ENCODE data around the gene TGDS. TPM values are rescaled to one million over a fixed set of nuclear protein-coding genes. Genes with fewer than 3 reads are reported as not detected.
"Not testable (repeated sequence)": the region's sequence is repeated elsewhere in the genome, so short reads cannot be mapped to it uniquely, and the experiment has no call there.

The TGDS gene
- total RNA-seq, 1 experiment from 2014 or later, result 4.1 TPM

DNA sequence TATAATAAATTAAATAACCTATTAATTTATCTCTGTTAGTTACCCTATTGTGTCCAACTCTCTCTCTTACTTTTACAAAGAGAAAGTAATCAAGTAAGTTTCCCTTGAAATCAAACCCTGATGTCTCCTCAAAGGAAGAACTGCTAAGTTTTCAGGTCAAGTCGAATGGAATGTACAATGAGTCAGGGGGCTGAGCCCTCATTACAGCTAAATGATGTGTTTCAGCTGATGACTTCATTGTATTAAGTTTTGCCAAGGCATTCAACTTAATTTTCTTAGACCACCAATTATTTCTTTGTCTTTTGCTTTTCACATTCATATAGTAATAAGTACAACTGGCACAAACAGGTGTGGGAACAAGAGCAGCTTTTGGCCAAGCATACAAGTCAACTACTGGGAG, 61.8 kb downstream of the TGDS start:
- intact Hi-C loops (cut with micrococcal nuclease; ENCODE audit: unreplicated experiment), result no loop called here
- H3K36me3 Mint-ChIP-seq (ENCODE audit: insufficient read depth, unreplicated experiment), result no peaks in the 10 kb centered on the region
- peaks cover 10% of the 10 kb centered on the region for H3K27me3 Mint-ChIP-seq (ENCODE audit: unreplicated experiment)
- DNase-seq, result no peak
- H3K4me3 Mint-ChIP-seq (ENCODE audit: low read depth, unreplicated experiment), result no peak overlapping the region
- H3K4me1 Mint-ChIP-seq (ENCODE audit: low read depth, unreplicated experiment), result no peaks in the 10 kb centered on the region
- CTCF ChIA-PET, result no interaction called here
- no peak overlapping the region for H3K27ac Mint-ChIP-seq (ENCODE audit: unreplicated experiment)
- BruUV-seq (replicated peaks), result no TSS peak
- TF ChIP-seq, protein P1, sequence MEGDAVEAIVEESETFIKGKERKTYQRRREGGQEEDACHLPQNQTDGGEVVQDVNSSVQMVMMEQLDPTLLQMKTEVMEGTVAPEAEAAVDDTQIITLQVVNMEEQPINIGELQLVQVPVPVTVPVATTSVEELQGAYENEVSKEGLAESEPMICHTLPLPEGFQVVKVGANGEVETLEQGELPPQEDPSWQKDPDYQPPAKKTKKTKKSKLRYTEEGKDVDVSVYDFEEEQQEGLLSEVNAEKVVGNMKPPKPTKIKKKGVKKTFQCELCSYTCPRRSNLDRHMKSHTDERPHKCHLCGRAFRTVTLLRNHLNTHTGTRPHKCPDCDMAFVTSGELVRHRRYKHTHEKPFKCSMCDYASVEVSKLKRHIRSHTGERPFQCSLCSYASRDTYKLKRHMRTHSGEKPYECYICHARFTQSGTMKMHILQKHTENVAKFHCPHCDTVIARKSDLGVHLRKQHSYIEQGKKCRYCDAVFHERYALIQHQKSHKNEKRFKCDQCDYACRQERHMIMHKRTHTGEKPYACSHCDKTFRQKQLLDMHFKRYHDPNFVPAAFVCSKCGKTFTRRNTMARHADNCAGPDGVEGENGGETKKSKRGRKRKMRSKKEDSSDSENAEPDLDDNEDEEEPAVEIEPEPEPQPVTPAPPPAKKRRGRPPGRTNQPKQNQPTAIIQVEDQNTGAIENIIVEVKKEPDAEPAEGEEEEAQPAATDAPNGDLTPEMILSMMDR (IDR thresholded peaks at IDR 0.05; ENCODE audit: unreplicated experiment), result no peak
- no peaks in the 10 kb centered on the region for H3K9me3 Mint-ChIP-seq (ENCODE audit: low read depth, unreplicated experiment)

DNA sequence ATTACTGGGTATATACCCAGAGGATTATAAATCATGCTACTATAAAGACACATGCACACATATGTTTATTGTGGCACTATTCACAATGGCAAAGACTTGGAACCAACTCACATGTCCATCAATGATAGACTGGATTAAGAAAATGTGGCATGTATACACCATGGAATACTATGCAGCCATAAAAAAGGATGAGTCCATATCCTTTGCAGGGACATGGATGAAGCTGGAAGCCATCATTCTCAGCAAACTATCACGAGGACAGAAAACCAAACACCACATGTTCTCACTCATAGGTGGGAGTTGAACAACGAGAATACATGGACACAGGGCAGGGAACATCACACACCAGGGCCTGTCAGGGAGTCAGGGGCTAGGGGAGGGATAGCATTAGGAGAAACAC, 63.7 kb downstream of the TGDS start:
- BruUV-seq (replicated peaks); H3K36me3 Mint-ChIP-seq (ENCODE audit: insufficient read depth, unreplicated experiment); H3K4me1 Mint-ChIP-seq (ENCODE audit: low read depth, unreplicated experiment); intact Hi-C loops (cut with micrococcal nuclease; ENCODE audit: unreplicated experiment); H3K4me3 Mint-ChIP-seq (ENCODE audit: low read depth, unreplicated experiment); H3K9me3 Mint-ChIP-seq (ENCODE audit: low read depth, unreplicated experiment); DNase-seq; CTCF ChIA-PET; H3K27ac Mint-ChIP-seq (ENCODE audit: unreplicated experiment): not testable (repeated sequence)
- H3K27me3 Mint-ChIP-seq (ENCODE audit: unreplicated experiment), result peaks cover 29% of the 10 kb centered on the region

GRCh38 chr13:94526956-94527355, 69.0 kb downstream of the TGDS start:
- H3K9me3 Mint-ChIP-seq (ENCODE audit: low read depth, unreplicated experiment); H3K4me3 Mint-ChIP-seq (ENCODE audit: low read depth, unreplicated experiment); H3K27ac Mint-ChIP-seq (ENCODE audit: unreplicated experiment); CTCF ChIA-PET; BruUV-seq (replicated peaks); intact Hi-C loops (cut with micrococcal nuclease; ENCODE audit: unreplicated experiment); DNase-seq; H3K4me1 Mint-ChIP-seq (ENCODE audit: low read depth, unreplicated experiment); H3K36me3 Mint-ChIP-seq (ENCODE audit: insufficient read depth, unreplicated experiment): not testable (repeated sequence)
- H3K27me3 Mint-ChIP-seq (ENCODE audit: unreplicated experiment), result peaks cover 29% of the 10 kb centered on the region

- Mint-ChIP-seq H3K27ac (ENCODE audit: unreplicated experiment) (no peak overlapping the region), H3K4me1 (ENCODE audit: low read depth, unreplicated experiment) (no peaks in the 10 kb centered on the region), H3K9me3 (ENCODE audit: low read depth, unreplicated experiment) (no peaks in the 10 kb centered on the region), H3K36me3 (ENCODE audit: insufficient read depth, unreplicated experiment) (no peaks in the 10 kb centered on the region), H3K27me3 (ENCODE audit: unreplicated experiment) (peaks cover 29% of the 10 kb centered on the region), H3K4me3 (ENCODE audit: low read depth, unreplicated experiment) (no peak overlapping the region)
- DNase-seq, result no peak
- intact Hi-C loops (cut with micrococcal nuclease; ENCODE audit: unreplicated experiment), result no loop called here
- BruUV-seq (replicated peaks), result no TSS peak
- CTCF ChIA-PET, result no interaction called here
- TF ChIP-seq, protein P1 (IDR thresholded peaks at IDR 0.05; ENCODE audit: unreplicated experiment), result no peak
Observed at GRCh38 chr13:94525781-94526180, 70.2 kb downstream of the TGDS start.

- BruUV-seq (replicated peaks), result no TSS peak
- no peak for DNase-seq
- Mint-ChIP-seq H3K36me3 (ENCODE audit: insufficient read depth, unreplicated experiment) (no peaks in the 10 kb centered on the region), H3K27ac (ENCODE audit: unreplicated experiment) (no peak overlapping the region), H3K27me3 (ENCODE audit: unreplicated experiment) (peaks cover 22% of the 10 kb centered on the region), H3K9me3 (ENCODE audit: low read depth, unreplicated experiment) (no peaks in the 10 kb centered on the region), H3K4me3 (ENCODE audit: low read depth, unreplicated experiment) (no peak overlapping the region), H3K4me1 (ENCODE audit: low read depth, unreplicated experiment) (no peaks in the 10 kb centered on the region)
- CTCF ChIA-PET, result no interaction called here
- intact Hi-C loops (cut with micrococcal nuclease; ENCODE audit: unreplicated experiment), result no loop called here
- TF ChIP-seq, protein P1 (IDR thresholded peaks at IDR 0.05; ENCODE audit: unreplicated experiment), result no peak
Observed at GRCh38 chr13:94524407-94524806, 71.5 kb downstream of the TGDS start.

Other genes starting within 250 kb of the TGDS start
- gene DCT, start 116.5 kb downstream of the TGDS start, total RNA-seq (2022), result not detected in 2 replicates
- 3.1 and 3.4 TPM in 2 replicates for gene GPR180, start 5.7 kb upstream of the TGDS start, total RNA-seq (2022)
- gene SOX21, start 116.4 kb upstream of the TGDS start, total RNA-seq (2022), result not detected in 2 replicates

All from Calu3 (cell line).